WTC11 (cell line): ENCODE results near the gene PGM2. TPM values are rescaled to one million over a fixed set of nuclear protein-coding genes. Genes with fewer than 3 reads are reported as not detected.

Experiments
- ATAC-seq: fragments of 200-7000 bp; cut with Tn5 transposase; 2 replicates; pipeline ENCODE4 v1.10.0; 2021; ENCODE audit warnings: mild to moderate bottlenecking, moderate library complexity
- CTCF ChIA-PET: fragments of 300-600 bp; sonication (Branson Sonifier 250); formaldehyde crosslinking; loops from one replicate; lab custom pipeline; 2021; ENCODE audit warnings: antibody characterized with exemption; lab: Charles Lee
- POLR2A ChIA-PET: fragments of 350-600 bp; sonication (Branson Sonifier 250); formaldehyde crosslinking; loops from one replicate; lab custom pipeline; 2021; ENCODE audit warnings: antibody characterized with exemption; lab: Charles Lee
- DNase-seq: peaks from one replicate; pipeline ENCODE4 v3.0.0; 2021; ENCODE audit warnings: low spot score
- H3K27ac Mint-ChIP-seq: 2 replicates; pipeline ENCODE4 v1.8.0; 2021; ENCODE audit warnings: mixed read lengths
- H3K27me3 Mint-ChIP-seq: 2 replicates; pipeline ENCODE4 v1.8.0; 2021; ENCODE audit warnings: low read depth, mild to moderate bottlenecking, moderate library complexity, mixed read lengths
- H3K36me3 Mint-ChIP-seq: 2 replicates; pipeline ENCODE4 v1.8.0; 2021; ENCODE audit warnings: mixed read lengths
- H3K4me1 Mint-ChIP-seq: 2 replicates; pipeline ENCODE4 v1.8.0; 2022; ENCODE audit warnings: mixed read lengths
- H3K4me3 Mint-ChIP-seq: 2 replicates; pipeline ENCODE4 v1.8.0; 2021; ENCODE audit warnings: mild to moderate bottlenecking, moderate library complexity, mixed read lengths
- H3K9me3 Mint-ChIP-seq: 2 replicates; pipeline ENCODE4 v1.8.0; 2021; ENCODE audit warnings: mixed read lengths
- ERG ChIP-seq: fragments of 250-450 bp; sonication (Bioruptor Pico); IDR thresholded peaks from 2 replicates; pipeline ENCODE4 v1.8.0; 2021; ENCODE audit warnings: mild to moderate bottlenecking
- FOXP1 ChIP-seq: sonication (generic); formaldehyde crosslinking; IDR thresholded peaks from 2 replicates; pipeline ENCODE4 v1.8.0; 2022; ENCODE audit warnings: missing genetic modification reagents, mild to moderate bottlenecking, moderate library complexity, borderline replicate concordance
- GABPB1 ChIP-seq: sonication (generic); formaldehyde crosslinking; IDR thresholded peaks from 2 replicates; pipeline ENCODE4 v1.8.1; 2023; ENCODE audit warnings: mild to moderate bottlenecking, missing genetic modification reagents
- NFATC4 ChIP-seq: fragments of 250-450 bp; sonication (Bioruptor Pico); IDR thresholded peaks from 2 replicates; pipeline ENCODE4 v1.9.0; 2021; ENCODE audit warnings: mild to moderate bottlenecking
- NFYB ChIP-seq: sonication (generic); formaldehyde crosslinking; conservative IDR thresholded peaks from 2 replicates; pipeline ENCODE4 v1.8.0; 2022; ENCODE audit warnings: low read depth, missing genetic modification reagents
- NR2C2 ChIP-seq: sonication (generic); formaldehyde crosslinking; IDR thresholded peaks from 2 replicates; pipeline ENCODE4 v1.8.0; 2022; ENCODE audit warnings: mild to moderate bottlenecking, missing genetic modification reagents
- OVOL2 ChIP-seq: fragments of 250-450 bp; sonication (Bioruptor Pico); IDR thresholded peaks from 2 replicates; pipeline ENCODE4 v1.9.0; 2021; ENCODE audit warnings: mild to moderate bottlenecking, borderline replicate concordance
- RORB ChIP-seq: fragments of 250-450 bp; sonication (Bioruptor Pico); IDR thresholded peaks from 2 replicates; pipeline ENCODE4 v1.9.0; 2021; ENCODE audit warnings: mild to moderate bottlenecking
- STAT6 ChIP-seq: sonication (generic); formaldehyde crosslinking; conservative IDR thresholded peaks from 2 replicates; pipeline ENCODE4 v1.8.1; 2023; ENCODE audit warnings: mild to moderate bottlenecking, low read depth, missing genetic modification reagents, moderate library complexity
- TP53 ChIP-seq: sonication (generic); formaldehyde crosslinking; IDR thresholded peaks from 2 replicates; pipeline ENCODE4 v1.8.1; 2023; ENCODE audit warnings: mild to moderate bottlenecking, missing genetic modification reagents
- USF1 ChIP-seq: sonication (generic); formaldehyde crosslinking; IDR thresholded peaks from 2 replicates; pipeline ENCODE4 v1.8.0; 2022; ENCODE audit warnings: mild to moderate bottlenecking, missing genetic modification reagents
- ZNF121 ChIP-seq: sonication (generic); formaldehyde crosslinking; IDR thresholded peaks from 2 replicates; pipeline ENCODE4 v1.8.0; 2023; ENCODE audit warnings: missing genetic modification reagents
- ZNF232 ChIP-seq: sonication (generic); formaldehyde crosslinking; IDR thresholded peaks from 2 replicates; pipeline ENCODE4 v1.8.0; 2022; ENCODE audit warnings: mild to moderate bottlenecking, missing genetic modification reagents
- ZNF281 ChIP-seq: sonication (generic); formaldehyde crosslinking; IDR thresholded peaks from 2 replicates; pipeline ENCODE4 v1.8.0; 2023; ENCODE audit warnings: mild to moderate bottlenecking, missing genetic modification reagents
- total RNA-seq: library from RNA; stranded (reverse); gene quantifications from 3 replicates; pipeline ENCODE4 v1.2.3, GENCODE V29; 2021
- TF ChIP-seq, protein P1 (sequence below): sonication (generic); formaldehyde crosslinking; IDR thresholded peaks from 2 replicates; pipeline ENCODE4 v1.8.1; 2023; ENCODE audit warnings: mild to moderate bottlenecking, moderate library complexity, missing genetic modification reagents
- TF ChIP-seq, protein P2 (sequence below): fragments of 250-450 bp; sonication (Bioruptor Pico); IDR thresholded peaks from 2 replicates; pipeline ENCODE4 v1.9.0; 2021; ENCODE audit warnings: mild to moderate bottlenecking, borderline replicate concordance

Gene PGM2
- total RNA-seq, 1 experiment from 2014 or later: 31.4 TPM

DNA sequence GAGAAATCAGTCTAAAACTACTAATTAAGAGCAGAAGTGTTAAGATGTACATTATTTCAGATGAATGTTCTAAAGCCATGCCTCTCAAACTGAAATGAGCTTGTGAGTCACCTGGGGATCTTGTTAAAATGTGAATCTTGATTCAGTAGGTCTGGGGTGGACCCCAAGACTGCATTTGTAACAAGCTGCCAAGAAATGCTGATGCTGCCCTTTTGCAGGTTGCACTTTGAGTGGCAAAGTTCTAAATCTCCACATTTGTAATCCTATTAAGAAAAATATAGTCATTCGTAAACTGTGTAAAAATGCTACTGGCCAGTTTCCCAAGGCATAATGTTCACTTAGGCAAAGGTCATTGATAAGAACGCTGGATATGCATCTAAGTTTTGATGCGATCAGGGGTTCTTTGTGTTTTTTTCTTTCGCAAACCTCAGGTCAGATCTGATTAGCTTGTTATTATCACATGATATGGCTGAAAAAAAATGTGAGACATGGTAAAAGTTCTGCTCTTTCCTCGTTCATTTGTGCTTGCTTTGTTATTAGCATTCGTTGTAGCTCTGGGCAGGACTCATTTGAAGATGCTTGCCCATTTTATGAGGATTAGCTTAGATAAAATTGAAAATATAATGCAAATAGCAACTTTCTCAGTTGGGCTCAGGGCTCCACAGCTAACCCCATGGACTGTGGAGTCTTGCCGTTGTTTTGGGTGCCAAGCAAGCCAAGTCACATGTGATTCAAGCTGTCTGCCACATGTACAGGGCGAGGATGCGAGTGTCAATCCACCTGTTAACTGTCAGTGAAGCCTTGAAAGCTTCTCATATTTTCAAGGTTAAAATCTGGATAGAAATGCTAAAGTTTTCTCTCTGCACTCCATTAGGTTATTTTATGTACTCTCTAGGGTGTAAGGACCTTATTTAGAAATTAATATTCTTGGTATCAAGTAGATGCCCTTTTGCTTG is 76.5 kb downstream of the PGM2 start:
- CTCF ChIA-PET: no interaction called here

More for the DNA sequence above, 76.5 kb downstream of the PGM2 start:
- no peak overlapping the region for H3K27ac Mint-ChIP-seq
- ATAC-seq (no peak), DNase-seq (no peak)
- POLR2A ChIA-PET: no interaction called here
- TF ChIP-seq NFATC4 (CRISPR knock-in tag): no peak
- TF ChIP-seq, protein P1, sequence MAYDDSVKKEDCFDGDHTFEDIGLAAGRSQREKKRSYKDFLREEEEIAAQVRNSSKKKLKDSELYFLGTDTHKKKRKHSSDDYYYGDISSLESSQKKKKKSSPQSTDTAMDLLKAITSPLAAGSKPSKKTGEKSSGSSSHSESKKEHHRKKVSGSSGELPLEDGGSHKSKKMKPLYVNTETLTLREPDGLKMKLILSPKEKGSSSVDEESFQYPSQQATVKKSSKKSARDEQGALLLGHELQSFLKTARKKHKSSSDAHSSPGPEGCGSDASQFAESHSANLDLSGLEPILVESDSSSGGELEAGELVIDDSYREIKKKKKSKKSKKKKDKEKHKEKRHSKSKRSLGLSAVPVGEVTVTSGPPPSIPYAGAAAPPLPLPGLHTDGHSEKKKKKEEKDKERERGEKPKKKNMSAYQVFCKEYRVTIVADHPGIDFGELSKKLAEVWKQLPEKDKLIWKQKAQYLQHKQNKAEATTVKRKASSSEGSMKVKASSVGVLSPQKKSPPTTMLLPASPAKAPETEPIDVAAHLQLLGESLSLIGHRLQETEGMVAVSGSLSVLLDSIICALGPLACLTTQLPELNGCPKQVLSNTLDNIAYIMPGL (CRISPR knock-in tag): no peak
- TF ChIP-seq ZNF121 (CRISPR knock-in tag): no peak
- no peak for TF ChIP-seq NR2C2 (CRISPR knock-in tag)
- no peak for TF ChIP-seq RORB
- TF ChIP-seq, protein P2, sequence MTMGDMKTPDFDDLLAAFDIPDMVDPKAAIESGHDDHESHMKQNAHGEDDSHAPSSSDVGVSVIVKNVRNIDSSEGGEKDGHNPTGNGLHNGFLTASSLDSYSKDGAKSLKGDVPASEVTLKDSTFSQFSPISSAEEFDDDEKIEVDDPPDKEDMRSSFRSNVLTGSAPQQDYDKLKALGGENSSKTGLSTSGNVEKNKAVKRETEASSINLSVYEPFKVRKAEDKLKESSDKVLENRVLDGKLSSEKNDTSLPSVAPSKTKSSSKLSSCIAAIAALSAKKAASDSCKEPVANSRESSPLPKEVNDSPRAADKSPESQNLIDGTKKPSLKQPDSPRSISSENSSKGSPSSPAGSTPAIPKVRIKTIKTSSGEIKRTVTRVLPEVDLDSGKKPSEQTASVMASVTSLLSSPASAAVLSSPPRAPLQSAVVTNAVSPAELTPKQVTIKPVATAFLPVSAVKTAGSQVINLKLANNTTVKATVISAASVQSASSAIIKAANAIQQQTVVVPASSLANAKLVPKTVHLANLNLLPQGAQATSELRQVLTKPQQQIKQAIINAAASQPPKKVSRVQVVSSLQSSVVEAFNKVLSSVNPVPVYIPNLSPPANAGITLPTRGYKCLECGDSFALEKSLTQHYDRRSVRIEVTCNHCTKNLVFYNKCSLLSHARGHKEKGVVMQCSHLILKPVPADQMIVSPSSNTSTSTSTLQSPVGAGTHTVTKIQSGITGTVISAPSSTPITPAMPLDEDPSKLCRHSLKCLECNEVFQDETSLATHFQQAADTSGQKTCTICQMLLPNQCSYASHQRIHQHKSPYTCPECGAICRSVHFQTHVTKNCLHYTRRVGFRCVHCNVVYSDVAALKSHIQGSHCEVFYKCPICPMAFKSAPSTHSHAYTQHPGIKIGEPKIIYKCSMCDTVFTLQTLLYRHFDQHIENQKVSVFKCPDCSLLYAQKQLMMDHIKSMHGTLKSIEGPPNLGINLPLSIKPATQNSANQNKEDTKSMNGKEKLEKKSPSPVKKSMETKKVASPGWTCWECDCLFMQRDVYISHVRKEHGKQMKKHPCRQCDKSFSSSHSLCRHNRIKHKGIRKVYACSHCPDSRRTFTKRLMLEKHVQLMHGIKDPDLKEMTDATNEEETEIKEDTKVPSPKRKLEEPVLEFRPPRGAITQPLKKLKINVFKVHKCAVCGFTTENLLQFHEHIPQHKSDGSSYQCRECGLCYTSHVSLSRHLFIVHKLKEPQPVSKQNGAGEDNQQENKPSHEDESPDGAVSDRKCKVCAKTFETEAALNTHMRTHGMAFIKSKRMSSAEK: no peak
- no peak for TF ChIP-seq STAT6 (CRISPR knock-in tag)
- no peak for TF ChIP-seq ZNF281 (CRISPR knock-in tag)
- no peak for TF ChIP-seq ERG (CRISPR knock-in tag)
- TF ChIP-seq TP53 (CRISPR knock-in tag): no peak
- no peak for TF ChIP-seq ZNF232 (CRISPR knock-in tag)
- no peak for TF ChIP-seq FOXP1
- TF ChIP-seq GABPB1: no peak
- no peak for TF ChIP-seq OVOL2 (CRISPR knock-in tag)
- no peak for TF ChIP-seq USF1
- no peak for TF ChIP-seq NFYB (CRISPR knock-in tag)
- H3K9me3 Mint-ChIP-seq: no peaks in the 10 kb centered on the region
- no peaks in the 10 kb centered on the region for H3K36me3 Mint-ChIP-seq
- peaks cover 29% of the 10 kb centered on the region for H3K4me1 Mint-ChIP-seq
- no peaks in the 10 kb centered on the region for H3K27me3 Mint-ChIP-seq
- H3K4me3 Mint-ChIP-seq: no peak overlapping the region
